NCI-H2196 (cell line): ENCODE results near the gene LYPD6B.
"Not testable (repeated sequence)": the region's sequence is repeated elsewhere in the genome, so short reads cannot be mapped to it uniquely, and the experiment has no call there.

Source experiments
- DNase-seq: peaks from one replicate; lab custom pipeline; 2025; ENCODE audit not compliant: unreplicated experiment; lab: John Stamatoyannopoulos, UW

The LYPD6B gene

DNA sequence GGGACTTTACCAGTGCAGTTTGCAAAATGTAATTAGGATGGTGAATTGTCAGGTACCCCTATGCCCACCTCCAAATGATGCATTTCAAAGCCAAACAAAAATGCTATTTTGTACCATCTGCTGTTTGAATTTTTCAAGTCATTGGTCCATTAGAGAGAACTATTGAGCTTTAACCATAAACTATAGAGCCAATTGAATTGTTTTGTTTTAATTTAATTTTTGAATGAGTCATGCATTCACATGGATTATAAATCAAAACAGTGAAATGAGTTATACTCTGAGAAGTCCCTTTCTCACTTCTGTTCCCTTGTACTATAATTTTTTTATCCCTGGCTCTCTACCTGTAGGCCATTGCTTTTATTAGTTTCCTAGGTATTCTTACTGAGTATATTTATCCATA, 151.3 kb downstream of the LYPD6B start:
- no peak for DNase-seq

DNA sequence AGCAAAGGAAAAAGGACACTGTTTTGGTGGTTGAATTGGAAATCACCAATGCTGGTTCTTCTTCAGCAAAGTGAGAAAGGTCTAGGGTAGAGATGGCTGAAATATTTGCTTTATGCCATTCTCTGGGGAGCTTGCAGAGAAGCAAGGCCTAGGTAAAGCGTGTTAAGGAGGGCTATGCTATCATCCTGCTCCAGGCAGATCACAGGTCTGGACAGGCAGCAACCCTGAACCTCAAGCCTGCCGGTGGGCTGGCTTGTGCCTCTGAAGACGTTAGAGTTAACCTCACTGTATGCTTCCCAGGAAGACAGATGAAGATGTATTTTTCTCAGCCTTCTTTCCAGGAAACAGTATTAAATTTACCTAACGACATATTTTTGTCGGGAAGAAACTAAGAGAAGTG, 153.4 kb downstream of the LYPD6B start:
- DNase-seq, result no peak

DNA sequence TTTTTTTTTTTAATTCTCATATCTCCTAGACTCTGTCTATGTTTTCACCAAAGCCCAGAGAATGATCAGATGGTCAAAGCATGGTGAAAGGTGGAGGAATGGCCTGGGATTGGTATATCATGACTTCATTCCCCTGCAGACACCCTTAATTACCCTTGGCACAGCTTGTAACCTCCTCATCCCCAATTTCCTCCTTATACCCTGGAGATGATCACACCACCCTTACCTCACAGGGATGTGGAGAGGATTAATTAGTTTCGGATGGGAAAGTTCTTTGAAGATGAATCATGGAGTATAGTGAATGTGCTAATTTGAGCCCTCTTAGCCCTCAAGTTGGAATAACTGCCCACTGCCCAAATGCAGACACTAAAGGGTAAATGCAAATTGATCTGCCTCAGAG, 153.9 kb downstream of the LYPD6B start:
- DNase-seq, result no peak

DNA sequence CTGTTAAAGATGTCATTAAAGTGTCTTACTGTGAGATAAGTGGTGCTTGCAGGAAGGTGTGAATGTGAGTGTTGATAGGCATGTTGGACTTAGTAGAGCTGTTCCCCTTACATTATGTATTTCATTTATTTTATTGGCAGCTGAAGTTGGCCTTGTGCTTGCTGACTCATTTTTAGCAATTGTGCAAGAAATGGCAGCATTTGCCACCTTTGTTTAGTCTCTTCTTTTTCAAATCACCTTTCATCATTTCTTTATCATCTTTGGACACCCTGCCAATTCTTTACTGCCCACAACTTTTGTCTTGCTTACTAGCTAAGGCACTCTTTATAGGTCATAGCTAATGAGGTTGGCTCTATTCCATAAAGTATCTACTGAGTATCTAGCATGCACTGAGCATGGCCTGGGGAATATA, 161.6 kb downstream of the LYPD6B start:
- DNase-seq, result no peak

DNA sequence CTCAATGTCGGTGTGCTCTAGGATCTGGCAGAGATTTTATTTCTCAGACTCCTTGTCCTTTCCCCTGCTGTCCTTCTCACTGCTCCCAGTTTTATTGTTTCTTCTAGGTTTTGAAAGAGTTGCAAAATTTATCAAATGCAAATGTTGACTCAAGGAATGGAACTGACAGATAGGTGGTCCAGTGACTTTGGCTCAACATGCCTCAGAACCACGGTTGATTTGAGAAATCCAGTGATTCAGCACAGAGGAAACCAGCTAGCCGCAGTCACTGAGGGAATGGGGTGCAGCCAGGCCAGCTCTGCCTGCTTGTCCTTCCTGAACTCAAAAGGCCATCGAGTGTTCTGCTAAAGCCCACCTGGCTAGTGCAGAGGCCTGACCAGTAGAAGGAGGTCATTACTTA, 166.2 kb downstream of the LYPD6B start:
- DNase-seq, result no peak

DNA sequence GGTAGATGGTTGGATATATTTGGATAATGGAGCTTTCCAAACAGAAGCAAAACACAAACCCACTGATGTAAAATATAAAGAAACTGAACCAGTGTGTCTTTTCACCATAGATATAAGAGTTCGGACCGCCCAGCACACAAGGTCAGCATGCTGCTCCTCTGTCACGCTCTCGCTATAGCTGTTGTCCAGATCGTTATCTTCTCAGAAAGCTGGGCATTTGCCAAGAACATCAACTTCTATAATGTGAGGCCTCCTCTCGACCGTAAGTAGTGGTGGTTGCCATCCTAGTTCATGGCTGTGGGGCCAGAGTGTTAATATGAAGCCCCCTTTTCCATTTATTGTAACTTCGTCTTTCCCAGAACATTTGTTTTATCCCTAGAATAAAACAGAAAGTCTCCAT, 166.6 kb downstream of the LYPD6B start:
- DNase-seq, result no peak

DNA sequence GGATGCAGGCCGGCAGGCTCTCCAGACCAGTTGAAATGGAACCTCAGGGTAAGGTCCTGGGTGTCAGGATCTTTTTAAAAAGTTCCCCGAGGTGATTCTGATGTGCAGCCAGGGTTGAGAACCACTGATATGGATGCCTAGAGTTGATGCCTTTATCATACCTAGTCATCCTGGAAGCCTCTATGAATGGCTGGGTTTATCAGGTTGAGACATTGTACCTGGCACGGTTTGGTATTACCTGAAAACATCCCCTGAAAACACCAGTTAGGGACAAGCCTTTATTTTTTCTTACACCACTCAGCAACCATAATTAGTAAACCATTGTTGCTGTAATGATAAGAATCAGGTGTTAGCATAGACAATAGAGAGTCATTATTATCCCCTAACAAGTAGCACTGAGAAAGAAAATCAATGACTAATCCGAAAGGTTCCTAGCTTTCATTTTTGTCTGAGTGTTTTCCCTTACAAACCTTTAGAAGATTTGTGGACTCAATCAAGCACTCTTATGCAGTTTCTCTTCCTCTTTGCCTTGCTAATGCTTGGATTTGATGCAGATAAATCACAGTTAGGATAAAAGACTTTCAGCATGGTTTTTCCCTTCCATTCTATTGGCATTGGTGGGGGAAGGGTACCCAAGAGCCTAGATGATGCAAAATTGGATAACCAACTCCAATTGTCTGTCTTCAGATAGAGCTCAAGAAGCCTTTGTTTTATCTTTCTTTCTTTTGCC, 175.4 kb downstream of the LYPD6B start:
- DNase-seq, result no peak

DNA sequence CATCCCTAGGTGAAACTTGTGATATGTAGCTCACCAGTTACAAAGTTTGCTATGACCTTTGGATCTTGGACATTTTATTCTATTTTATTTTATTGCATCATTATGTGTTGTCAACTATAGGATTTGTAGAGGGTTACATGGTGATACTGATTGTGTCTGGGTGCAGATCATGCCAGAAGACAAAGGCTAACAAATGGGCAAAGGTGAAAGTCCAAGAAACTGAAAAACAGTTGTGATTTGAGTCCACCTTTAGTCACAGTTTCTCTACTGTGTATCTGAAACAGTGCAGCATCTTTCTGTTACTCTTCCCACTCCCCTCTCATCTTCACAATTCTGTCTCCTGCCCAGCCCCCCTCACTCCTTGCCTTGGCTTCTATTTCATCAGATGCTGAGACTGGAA, 180.0 kb downstream of the LYPD6B start:
- DNase-seq, result no peak

DNA sequence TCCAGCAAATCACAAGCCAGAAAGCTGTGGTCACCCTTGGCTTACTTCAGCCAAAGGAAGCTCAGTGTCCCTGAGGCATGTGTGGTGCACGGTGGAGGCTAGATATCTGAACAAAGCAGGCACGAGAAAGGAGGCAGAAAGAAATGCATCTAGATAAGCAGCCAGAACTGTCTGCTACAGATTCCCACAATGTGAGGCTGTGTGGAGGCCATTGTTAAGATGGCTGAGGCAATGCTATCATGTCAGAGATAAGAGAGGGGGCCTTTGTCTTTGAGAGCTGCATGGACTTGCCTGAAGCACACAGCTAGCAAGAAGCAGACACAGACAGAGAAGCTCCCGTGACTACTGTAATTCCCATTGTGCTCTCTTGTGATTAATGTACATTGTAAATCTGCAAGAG, 181.4 kb downstream of the LYPD6B start:
- DNase-seq, result no peak

DNA sequence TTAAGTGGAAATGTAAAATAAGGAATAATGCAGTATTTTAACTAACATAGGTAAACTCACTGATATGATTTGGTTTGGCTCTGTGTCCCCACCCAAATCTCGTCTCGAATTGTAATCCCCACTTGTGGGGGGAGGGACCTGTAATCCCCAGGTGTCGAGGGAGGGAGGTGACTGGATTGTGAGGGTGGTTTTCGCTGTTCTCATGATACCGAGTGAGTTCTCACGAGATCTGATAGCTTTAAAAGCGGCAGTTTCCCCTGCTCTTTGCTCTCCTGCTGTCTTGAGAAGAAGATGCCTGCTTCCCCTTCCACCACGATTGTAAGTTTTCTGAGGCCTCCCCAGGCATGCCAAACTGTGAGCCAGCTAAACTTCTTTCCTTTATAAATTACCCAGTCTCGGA, 182.5 kb downstream of the LYPD6B start:
- DNase-seq, result no peak

DNA sequence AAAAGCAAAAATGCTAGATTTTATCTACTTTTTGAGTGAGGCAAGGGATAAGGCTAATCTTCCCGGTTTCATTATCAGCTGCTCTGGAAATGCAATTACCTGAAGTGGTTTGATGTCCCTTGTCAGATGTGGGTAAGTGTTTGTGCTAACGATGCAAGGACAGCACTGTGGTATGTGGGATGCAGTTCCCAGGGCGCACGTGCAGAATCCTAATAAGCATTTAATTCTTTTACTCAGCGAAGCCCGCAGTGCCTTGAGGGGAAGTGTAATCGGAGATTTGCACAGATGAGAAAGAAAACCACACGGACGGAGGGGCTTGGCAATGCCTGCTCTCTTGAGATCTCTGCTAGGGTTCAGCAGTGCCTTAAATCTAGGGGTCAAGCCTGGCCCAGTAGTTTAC, 183.4 kb downstream of the LYPD6B start:
- no peak for DNase-seq

DNA sequence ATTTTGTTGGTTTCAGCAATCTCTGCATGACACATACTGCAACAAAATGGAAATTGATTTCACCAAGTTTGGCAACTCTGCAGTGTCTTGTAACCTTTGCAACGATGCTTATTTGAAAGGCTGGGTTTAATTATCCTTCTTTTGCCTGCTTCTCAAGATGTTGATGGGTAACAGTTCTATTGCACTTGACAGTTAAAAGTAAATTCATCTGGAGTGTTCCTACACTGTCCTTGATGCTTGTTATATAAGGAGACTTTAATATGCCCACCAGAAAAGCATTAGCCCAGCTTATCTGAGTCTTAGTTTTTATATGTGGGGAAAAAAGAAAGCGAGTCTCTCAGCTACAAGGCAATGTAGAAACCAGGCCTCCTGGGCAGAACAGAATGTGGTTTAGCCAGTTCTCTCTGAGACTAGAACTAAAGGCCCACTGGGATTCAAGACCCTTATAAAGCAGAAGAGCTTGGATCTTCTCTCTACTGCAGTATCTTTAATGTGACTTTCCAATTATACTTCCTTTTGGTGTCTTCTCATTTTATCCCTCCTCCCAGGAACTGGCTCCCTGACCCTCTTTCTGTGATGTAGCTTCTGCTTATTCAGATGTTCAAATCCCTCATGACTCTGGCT, 185.1 kb downstream of the LYPD6B start:
- no peak for DNase-seq

DNA sequence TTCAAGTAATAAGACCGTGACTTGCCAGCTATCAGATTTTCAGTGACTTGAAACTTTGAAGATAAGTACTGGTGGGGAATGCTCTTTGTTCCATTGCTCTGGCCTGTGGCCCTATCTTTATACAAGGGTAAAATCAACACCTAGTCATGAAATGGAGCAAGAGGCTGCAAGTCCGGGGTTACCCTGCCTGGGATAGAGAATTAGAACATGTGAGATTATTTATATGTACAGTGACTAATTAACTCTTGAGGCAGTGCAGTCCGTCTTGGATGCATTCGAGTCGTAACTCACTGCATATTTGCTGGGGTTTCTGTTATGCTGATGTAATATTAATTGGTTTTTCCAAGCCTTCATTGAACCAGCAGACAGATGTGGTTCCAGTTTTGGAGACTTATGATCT, 186.0 kb downstream of the LYPD6B start:
- DNase-seq, result no peak

DNA sequence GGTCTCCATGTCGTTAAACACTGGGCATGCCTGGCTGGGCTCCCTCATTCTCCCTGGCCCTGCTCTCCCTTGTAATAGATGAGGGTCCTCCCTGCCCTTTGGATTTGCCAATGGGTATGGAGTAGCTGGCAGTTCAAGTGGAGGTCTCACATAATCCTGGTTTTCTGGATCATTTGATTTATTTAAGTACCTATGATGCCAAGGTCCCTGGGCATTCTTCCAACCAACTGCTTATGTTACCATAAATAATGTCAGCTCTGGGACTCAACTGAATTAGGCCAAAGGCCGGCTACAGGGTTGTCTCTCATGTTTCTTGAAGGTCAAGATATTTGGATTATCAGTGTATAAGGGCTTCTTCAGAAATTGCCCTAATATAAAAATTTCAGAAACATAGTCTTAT, 186.9 kb downstream of the LYPD6B start:
- peak; percentile 7 for DNase-seq

DNA sequence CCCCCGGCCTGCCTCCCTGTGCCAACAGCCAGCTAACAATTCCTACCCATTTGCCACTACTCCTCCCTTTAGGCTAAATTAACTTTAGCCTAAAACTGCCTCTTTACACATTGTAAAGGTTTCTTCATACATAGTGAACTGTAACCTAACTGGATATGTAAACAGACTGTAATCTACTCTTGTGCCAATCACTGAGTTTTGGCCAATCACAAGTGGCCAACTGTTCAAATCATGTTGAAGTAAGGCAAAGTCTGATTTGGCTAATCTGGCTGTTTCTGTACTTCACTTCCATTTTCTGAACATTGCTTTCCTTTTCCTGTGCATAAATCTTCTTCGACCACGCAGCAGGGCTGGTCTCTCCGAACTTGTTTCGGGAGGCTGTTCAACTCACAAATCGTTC, 188.3 kb downstream of the LYPD6B start:
- no peak for DNase-seq

DNA sequence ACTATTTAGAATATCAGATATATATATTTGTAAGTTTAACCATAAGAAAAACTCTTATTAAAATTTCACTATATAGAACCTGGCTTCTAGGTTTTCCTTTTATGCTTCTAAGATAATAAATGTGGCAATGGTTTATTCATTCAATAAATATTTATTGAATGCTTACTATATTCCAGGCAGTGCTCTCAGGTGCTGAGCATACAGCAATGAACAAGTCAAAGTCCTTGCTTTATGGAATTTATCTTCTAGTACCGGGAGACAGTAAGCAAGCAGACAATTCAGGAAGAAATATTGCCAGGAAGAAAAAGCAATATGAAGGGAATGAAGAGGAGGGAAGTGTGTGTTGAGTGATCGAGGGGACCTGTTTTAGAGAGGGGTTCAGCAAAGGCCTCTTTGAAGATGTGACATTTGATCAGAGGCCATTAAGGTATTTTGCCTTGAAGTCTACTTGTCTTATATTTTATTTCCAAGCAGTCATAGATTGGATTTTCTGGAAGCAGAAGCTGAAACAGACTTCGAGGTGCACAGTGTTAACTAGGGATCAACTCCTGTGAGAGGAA, 197.4 kb downstream of the LYPD6B start:
- no peak for DNase-seq

DNA sequence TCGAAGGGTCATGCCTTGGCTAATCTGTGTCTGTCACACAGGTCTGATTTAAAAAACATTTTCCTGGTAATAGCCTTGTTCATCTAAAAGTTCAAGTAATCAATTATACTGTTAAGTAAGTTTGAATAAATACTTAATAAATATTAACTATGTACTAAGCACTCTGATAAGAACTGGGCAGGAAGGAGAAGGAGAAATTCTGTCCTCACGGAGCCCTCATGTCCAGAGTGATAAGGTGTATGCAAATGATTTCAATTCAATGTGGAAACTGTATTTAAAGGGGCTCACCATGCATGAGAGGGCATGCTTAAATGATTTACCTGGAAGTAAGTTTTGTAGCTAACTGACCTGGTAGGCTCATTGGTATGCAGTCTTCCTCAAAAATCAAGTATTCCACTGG, 197.9 kb downstream of the LYPD6B start:
- no peak for DNase-seq

DNA sequence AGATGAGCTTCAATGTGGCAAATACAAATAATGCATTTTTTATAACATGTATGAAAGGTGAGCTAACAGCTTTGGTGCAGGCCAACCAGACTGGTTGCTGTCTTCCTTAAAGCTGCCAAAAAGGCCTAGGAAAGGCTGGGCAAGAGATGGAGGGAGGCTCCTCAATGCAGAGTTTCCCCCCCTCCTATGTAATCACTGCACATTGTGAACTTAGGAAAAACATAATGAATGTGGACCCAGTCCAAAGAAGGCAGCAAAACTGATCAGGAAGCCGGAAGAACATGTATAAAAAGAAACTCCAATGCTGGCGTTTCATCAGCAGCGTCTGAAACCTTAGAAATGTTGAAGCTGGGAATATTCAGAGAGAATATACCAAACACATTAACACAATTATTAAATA, 207.7 kb downstream of the LYPD6B start:
- no peak for DNase-seq

DNA sequence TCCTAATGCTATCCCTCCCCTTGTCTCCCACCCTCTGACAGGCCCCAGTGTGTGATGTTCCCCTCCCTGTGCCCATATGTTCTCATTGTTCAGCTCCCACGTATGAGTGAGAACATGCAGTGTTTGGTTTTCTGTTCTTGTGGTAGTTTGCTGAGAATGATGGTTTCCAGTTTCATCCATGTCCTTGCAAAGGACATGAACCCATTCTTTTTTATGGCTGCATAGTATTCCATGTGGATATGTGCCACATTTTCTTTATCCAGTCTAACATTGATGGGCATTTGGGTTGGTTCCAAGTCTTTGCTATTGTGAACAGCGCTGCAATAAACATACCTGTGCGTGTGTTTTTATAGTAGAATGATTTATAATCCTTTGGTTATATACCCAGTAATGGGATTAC, 212.9 kb downstream of the LYPD6B start:
- not testable (repeated sequence) for DNase-seq

DNA sequence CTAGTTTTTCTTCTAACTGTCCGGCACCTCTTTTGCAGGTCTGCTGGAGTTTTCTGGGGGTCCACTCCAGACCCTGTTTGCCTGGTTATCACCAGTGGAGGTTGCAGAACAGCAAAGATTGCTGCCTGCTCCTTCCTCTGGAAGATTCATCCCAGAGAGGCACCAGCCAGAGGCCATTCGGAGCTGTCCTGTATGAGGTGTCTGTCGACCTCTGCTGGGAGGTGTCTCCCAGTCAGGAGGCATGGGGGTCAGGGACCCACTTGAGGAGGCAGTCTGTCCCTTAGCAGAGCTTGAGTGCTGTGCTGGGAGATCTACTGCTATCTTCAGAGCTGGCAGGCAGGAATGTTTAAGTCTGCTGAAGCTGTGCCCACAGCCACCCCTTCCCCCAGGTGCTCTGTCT, 218.4 kb downstream of the LYPD6B start:
- not testable (repeated sequence) for DNase-seq

DNA sequence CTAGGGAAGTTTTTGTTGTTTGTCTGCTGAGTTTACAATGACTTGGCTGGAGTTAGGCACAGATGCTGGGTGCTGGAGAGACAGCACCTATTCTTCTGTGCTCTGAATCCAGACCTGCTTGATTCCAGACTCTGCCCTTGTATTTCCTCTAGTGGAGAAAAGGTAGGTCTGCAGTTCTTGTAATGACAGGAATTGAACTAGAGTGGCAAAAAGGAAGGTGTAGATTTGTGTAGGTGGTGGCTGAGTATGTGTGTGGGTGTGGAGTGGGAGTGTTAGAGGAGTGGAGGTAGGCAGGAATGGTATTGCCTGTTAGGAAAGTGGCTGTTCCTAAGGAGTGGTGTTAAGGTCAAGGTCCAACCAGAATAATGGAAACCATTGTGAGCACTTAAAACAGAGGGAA, 220.0 kb downstream of the LYPD6B start:
- no peak for DNase-seq

DNA sequence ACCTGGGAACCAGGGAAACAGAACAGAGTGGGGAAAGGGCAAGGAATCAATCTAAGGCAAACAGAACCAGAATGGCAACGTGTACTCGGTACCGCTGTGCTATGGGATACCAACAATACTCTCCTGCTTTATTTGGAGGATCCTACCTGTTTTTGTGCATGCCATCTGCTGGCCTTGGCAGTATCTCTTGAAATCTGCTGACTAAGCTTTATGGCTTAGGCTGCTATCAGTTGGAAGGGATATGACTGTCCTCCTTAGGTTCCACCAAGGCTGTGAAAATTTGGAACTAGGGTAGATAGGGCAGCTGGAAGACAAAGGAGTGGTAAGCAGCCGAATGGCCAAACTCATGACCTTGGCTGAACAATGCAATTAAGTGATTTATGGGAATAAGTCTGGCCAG, 220.6 kb downstream of the LYPD6B start:
- DNase-seq, result no peak

DNA sequence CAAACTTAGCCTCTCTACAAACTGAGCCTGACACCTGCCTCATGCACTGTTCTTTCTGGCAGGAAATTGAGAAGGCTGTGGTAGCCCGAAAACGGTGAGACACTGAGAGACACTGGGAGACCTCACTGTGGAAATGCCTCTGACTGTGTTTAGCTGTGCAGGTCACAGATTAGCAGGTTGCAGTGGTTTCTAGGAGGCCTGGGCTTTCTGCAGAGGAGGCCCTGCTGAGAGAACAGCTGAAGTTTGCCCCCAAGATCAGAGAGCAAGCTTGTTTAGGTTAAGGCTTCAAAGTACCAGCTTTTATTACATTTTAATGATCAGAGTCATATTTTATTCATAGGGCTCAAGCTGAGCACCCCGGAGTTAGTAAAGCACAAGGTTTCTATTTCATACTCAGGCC, 223.2 kb downstream of the LYPD6B start:
- DNase-seq, result no peak
